NOMO-1 (cell line): ENCODE data around the gene KRT33A.
"Not testable (repeated sequence)": the region's sequence is repeated elsewhere in the genome, so short reads cannot be mapped to it uniquely, and the experiment has no call there.

ENCODE experiments used
- DNase-seq, 2 experiments: peaks; one replicate each; lab custom pipeline; 2025; ENCODE audit not compliant: unreplicated experiment in 2 of 2; lab: John Stamatoyannopoulos, UW

The KRT33A gene

DNA sequence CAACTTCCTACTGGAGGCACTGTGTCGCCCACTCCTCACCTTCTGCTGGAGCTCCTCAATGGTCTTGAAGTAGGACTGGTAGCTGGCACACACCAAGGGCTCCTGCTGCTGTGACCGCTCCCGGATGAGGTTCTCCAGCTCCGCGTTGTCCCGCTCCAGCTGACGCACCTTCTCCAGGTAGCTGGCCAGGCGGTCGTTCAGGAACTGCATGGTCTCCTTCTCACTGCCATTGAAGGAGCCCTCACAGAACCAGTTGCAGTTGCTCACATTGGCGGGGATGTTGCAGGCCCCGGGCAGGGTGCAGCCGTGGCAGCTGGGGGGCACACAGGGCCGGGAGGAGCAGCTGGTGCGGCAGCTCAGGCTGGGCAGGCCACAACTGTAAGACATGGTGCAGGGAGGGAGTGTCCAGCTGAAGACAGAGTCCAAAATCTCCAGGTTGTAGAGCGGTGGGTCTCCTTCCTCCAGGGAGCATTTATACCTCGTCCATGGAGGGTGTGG is at the start of gene KRT33A:
TSS of gene KRT33A (minus strand) at position 448 of the 498 bp plus-strand sequence. CDS start at position 387, 61 bp downstream.
- not testable (repeated sequence) for DNase-seq

DNA sequence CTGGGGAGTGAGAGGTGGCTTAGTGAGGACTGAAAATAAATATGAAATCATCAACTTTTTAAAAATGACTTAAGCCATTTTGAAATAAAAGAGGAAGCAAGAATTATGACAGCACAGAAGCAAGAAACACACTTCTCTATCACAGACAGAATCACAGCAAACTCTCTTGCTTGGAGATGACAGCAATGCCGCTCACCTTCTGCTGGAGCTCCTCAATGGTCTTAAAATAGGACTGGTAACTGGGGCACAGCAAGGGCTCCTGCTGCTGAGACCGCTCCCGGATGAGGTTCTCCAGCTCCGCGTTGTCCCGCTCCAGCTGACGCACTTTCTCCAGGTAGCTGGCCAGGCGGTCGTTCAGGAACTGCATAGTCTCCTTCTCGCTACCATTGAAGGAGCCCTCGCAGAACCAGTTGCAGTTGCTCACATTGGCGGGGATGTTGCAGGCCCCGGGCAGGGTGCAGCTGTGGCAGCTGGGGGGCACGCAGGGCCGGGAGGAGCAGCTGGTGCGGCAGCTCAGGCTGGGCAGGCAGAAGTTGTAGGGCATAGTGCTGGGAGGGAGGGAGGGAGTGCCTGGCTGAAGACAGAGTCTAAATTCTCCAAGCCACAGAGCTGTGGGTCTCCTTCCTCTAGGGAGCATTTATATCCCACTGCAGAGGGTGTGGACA is 46.5 kb upstream of the KRT33A start, which contains the start of gene KRT31:
TSS of gene KRT31 (minus strand) at position 613 of the 665 bp plus-strand sequence. CDS start at position 544, 69 bp downstream.
- DNase-seq: peak; percentile 69 to 75

DNA sequence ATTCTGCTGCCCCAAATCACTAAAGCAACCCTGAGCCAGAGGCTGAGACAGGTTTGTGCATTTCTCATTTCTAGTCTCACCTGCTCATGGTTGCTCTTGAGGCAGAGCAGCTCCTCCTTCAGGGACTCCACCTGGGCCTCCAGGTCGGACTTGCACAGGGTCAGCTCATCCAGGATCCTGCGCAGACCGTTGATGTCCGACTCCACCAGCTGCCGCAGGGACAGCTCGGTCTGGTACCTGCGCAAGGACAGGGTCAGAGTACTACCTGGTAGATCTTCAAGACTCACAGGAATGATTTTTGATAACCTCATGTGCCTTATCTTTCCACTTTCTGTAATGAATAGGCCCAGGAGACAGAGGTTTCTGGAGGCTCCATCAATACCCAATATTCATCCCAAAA is 45.7 kb upstream of the KRT33A start:
- no peak for DNase-seq

DNA sequence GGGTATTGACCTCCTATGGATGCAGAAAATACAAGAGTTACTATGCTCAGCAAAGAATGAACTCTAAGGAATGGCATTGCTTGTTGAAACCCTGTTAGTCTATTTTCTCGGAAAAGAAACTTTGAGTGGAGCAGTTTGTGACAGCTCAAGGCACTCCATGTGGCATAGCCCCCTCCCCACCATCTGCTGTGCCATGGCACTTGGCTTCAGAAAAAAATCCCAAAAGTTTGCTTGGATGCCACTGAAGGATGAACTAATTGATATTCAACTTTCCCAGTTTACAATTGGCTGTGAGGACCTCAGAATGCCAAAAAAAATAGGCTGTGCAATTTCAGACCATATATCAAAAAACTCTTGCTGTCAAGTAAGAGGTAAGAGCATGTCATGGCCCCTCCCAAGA is 45.0 kb upstream of the KRT33A start:
- no peak for DNase-seq

DNA sequence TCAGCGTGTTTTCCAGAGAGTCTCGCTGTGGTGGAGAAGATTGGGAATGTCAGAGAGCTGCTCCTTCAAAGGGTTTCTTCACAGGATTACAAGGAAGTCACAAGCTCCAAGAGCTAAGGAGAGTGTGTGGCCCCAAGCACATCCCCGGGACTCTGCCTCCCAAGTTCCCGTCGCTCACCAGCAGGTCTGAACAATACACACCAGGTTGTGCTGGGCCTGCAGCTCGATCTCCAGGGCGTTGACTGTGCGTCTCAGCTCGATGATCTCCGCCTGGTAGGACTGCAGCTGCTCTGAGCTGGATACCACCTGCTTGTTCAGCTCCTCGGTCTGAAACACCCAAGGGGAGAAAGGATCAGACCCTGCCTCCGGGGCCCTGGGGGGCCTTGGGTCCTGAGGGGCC is 44.4 kb upstream of the KRT33A start:
- DNase-seq: not testable (repeated sequence)

DNA sequence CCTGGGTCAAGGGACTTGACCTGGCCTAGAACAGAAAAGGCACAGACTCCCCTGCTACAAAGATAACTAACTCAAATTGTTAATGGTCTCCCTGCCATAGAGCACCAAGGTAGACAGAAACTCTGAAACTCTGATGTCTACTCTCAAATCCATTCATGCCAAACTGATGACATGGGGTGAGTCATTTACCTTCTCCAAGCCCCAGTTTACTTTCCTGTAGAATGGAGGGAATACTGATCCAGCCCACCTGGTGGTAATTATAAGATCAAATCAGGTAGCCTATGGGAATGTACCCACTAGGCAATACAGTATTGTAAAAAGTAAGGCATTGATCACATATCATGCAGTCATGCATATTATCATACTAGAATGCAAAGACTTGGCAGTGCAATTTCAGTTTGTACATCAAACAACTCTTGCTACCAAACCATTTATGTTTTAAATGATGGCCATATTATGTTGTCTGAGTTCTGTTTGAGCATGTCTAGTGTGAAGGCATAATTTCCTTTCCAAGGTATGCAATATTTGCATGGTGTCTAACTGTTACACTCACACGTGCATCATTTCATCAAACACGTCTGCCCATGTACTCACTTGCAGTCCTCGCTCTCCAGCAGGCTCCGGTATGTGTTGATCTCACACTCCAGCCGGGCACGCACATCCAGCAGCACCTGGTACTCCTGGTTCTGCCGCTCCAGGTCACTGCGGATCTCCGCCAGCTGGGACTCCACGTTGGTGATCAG is 43.8 kb upstream of the KRT33A start:
- no peak for DNase-seq

DNA sequence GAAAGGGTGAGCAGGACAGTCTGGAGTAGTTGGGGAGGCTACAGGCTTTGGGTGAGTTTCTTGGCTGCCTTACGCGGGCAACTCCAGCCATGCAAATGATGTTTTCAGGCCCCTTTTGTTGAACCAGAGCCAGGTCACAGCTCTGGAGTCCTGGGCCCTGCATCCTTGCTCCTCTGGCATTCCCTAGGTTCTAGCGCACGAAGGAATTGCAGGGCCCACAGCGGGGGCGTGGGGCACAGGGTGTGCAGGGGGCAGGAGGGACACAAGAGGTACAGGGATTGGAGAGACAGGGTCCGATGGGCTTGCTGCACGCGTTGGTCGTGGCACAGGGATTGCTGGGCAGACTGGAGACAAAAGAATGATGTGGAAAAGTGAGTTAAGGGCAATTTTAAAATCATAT is 43.2 kb upstream of the KRT33A start:
- no peak for DNase-seq

DNA sequence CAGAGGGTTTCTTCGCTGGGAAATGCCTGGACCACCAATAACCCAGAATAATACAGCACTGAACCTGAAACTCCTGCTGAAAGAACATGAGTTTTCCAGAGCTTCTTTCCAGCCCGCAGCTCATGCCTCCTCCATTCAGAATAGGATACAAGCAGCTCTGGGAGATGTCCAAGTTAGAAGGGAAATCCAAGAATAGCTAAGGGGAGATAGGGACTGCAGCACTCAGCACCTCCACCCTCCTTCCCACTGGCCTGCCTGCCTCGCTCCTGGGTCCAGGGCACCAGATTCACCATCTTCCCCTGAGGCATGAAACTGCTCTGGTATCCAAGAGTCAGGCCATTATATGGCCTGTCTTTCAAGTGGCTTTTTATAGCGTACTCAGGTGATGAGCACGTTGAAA is 42.7 kb upstream of the KRT33A start:
- no peak for DNase-seq

DNA sequence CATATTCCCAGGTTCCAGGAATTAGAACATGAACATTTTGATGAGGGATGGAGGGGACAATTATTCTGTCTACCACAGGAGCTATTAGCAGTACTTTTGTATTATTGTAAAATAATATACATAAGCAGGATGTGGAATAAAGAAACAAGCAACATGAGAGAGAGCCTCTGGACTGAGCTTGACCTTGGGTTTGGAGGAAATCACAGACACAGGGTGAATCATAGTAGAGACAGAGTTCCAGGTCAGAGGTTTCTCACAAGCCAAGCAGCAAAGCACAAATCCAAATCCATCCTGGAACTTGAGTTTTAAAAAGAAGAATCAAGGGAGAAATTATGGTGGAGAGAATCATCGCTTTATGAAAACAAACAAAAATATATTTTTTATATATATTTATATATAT is 41.6 kb upstream of the KRT33A start:
- DNase-seq: no peak

DNA sequence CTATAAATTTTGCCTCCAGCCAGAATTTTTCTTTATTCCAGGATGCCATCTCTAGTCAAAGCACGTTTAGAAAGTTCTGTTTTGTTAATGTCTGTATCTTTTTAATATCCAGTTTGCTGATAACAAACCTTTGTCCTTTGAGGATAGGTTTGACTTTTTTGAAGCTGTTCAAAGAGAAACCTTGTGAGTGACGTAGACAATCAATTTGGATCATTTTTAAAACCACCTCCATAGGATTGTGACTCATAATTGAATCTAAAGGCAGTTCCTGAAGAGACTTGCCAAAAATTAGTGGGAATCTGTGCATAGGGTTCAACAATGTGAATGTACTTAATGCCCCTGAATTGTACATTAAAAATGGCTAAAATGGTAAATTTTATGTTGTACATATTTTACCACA is 40.9 kb upstream of the KRT33A start:
- no peak for DNase-seq

DNA sequence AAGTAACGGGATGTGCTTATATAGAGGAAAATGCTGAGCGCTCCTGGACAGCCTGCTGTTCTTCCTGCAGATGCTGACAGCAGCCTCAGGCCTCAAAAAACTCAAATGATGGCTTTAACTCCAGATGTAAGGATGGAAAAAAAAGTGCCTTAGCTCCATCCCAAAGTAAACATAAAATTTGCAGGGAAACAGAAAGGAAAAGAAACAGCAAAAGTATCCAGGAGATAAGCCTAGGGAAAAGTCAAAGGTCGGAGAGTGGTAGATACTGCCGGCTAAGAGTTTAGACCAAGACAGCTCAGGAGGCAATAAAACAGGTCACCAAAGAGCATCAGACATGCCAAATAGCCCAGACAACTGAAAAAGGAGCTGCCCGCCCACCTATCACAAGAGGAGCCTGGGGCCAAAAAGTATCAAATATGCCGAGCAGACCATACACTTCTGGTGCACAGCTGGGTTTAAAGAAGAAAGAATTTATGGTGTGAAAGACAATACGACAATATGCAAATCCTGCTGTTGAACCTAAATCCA is 39.8 kb upstream of the KRT33A start:
- no peak for DNase-seq

DNA sequence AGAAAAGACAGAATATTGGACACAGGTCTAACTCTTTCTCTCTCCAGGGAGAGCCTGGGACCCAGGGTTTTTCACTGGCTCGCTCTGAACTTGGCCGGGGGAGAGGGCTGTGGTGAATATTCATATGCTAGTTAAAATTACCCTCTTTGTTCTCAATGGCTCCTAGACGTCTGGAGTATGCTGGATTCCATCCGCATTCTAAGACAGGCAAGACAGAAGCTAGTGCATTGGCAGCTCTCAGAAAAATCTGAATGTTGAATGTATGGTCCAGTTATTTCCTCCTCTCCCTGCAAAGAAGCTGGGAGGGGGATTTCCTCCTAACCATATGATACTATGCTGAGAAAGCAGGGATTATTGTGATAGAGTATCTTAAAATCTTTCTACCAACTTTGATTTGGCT is 37.0 kb upstream of the KRT33A start:
- no peak for DNase-seq

DNA sequence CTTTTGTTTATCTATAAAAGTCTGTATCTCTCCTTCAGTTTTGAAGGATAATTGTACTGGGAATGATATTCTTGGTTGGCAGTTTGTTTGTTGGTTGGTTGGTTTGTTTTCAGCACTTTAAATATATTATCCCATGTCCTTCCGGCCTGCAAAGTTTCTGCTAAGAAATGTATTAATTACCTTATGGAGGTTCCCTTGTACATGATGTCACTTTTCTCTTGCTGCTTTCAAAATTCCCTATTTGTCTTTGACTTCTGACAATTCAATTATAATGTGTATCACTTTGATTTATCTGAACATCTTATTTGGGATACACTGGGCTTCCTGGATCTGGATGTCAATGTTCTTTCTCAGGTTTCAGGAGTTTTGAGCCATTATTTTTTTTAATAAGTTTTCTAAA is 35.6 kb upstream of the KRT33A start:
- DNase-seq: no peak

DNA sequence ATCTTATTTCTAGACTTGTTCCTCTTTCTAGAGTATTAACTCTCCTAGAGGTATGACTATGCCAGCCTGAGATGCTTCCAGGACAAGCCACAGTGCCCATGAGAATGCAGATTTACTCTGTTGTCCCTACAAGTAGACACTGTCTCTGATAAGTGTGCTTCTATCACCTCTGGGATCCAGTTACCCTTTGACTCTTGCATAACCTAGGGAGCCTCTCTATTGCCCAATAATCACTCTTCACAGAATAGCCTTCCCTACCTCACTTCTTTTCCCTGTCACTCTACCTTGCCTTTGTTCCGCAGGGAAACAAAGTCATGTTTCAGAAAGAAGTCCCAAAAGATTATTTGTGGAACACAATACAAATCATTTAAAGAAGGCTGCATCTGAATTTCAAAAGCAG is 33.1 kb upstream of the KRT33A start:
- DNase-seq: peak; percentile 13 to 81

DNA sequence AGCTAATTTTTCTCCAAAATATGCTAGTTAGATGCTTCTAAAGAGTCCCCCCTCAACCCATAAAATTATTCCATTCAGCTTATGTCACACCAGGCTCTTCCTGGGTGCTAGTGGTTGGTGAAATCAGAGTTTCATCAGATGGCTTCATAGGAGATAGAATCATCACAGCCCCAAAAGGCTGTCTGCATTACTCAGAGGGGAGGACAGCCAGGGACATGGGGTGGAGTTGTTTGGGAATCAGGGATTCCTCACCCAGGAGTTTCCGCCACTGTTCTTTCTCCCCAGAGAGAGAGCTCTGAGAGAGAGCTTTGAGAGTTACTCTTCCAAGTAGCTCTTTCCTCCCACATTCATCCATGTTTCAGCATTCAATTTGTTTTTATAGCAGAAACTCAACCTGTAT is 31.8 kb upstream of the KRT33A start:
- no peak for DNase-seq

DNA sequence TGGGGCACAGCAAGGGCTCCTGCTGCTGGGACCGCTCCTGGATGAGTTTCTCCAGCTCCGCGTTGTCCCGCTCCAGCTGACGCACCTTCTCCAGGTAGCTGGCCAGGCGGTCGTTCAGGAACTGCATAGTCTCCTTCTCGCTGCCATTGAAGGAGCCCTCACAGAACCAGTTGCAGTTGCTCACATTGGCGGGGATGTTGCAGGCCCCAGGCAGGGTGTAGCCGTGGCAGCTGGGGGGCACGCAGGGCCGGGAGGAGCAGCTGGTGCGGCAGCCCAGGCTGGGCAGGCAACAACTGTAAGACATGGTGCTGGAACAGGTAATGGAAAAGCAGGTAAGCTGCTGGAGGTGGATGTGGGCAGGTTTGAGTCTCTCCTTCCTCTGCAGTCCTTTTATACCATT is 31.3 kb upstream of the KRT33A start, which contains the start of gene KRT34:
TSS of gene KRT34 (minus strand) at position 364 of the 400 bp plus-strand sequence. CDS start at position 304, 60 bp downstream.
- not testable (repeated sequence) for DNase-seq

DNA sequence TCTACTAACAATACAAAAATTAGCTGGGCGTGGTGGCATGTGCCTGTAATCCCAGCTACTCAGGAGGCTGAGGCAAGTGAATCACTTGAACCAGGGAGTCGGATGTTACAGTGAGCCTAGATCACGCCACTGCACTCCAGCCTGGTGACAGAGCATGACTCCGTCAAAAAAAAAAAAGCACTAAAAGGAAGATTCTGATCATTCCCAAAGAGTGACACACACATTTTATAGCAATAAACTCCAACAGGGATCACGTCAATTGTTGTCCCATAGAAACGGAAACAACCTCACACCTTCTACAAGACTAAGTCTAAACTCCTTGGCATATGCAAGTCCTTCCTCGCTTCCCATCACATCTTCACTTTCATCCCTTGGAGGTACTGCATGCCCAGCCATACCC is 29.5 kb upstream of the KRT33A start:
- DNase-seq: not testable (repeated sequence)

DNA sequence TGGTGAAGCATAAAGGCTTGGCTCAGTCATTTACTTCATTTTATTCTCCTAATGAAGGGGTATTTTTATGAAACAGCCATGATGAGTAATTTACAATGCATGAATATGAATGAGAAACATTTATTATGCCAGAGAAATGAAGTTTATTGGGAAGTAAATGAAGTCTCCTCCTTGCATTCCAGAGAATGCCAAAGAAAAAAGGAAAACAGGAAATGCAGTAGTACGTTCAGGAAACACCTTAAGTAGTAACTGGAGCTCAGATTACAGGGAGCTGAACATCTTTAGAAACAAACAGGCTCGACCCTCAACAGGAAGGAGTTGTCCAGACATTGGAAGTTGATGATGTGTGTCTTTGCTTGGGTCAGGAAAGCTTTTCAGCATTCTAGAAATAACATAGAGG is 26.9 kb upstream of the KRT33A start:
- no peak for DNase-seq

DNA sequence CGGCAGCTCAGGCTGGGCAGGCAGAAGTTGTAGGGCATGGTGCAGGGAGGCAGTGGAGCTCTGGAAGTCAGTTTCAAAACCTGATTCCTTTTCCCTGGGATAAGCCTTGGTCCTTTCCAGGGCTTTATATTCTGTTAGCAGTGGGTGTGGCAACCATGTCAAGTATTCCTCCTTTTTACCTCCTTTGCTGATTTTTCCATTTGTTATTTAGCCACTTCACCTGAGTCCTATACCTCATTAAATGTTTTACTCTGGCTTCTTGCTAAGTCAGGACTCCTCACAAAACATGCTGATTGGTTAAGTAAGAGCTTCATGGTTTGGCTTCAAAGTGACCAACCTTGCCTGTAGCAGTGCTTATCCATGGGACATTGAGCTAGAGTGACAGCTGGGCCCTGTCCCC is 19.1 kb upstream of the KRT33A start, which contains the start of gene KRT33B:
TSS of gene KRT33B (minus strand) at position 101 of the 400 bp plus-strand sequence. CDS start at position 38, 63 bp downstream.
- DNase-seq: no peak

DNA sequence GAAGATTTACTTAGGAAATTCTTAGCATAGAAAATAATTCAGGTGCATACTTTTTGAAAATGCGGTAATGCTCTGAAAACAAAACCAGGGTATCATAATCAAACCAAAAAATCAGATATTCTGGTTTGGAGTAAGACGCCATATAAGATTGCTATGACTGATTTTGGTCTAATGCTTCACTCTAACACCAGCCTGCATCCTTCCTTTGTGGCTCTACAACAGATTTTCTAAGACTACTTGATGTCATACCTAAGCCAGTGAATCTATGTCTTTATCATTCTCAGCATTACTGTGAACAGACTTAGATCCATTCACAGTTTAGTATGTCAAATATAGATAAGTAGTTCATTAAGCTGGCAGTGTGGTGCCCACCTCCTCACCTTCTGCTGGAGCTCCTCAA is 18.4 kb upstream of the KRT33A start:
- DNase-seq: no peak

DNA sequence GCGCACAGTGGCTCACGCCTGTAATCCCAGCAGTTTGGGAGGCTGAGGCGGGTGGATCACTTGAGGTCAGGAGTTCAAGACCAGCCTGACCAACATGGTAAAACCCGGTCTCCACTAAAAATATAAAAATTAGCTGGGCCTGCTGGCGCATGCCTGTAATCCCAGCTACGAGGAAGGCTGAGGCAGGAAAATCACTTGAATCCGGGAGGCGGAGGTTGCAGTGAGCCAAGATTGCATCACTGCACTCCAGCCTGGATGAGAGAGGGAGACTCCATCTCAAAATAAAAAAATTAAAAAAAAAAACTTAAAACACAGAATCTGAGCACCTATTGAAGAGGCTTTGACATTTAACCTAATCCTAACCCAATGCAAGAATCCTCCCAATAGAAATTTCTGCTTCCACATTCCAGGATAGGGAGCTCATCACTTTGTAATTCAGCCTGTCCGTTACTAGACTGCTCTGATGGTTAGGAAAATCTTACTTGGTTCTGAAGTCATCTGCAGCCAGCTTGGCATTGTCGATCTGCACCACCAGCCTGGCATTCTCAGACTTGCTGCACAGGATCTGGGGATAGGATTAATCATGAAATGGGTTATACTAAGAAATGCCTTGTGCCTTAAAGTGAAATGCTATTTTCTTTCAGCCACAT is 16.9 kb upstream of the KRT33A start:
- no peak for DNase-seq
